C4-2B (cell line): ENCODE results near the gene SNED1.

ENCODE experiments used
- H3K27ac ChIP-seq: fragments of 450-650 bp; 2 replicates; pipeline ENCODE4 v1.5.1; 2017
- ZFX ChIP-seq: fragments of 450-650 bp; IDR thresholded peaks from 2 replicates; pipeline ENCODE4 v1.6.1; 2017
- TF ChIP-seq, protein P1 (sequence below): fragments of 450-650 bp; conservative IDR thresholded peaks from 2 replicates; pipeline ENCODE4 v1.5.1; 2017; ENCODE audit warnings: mild to moderate bottlenecking

The SNED1 gene

DNA sequence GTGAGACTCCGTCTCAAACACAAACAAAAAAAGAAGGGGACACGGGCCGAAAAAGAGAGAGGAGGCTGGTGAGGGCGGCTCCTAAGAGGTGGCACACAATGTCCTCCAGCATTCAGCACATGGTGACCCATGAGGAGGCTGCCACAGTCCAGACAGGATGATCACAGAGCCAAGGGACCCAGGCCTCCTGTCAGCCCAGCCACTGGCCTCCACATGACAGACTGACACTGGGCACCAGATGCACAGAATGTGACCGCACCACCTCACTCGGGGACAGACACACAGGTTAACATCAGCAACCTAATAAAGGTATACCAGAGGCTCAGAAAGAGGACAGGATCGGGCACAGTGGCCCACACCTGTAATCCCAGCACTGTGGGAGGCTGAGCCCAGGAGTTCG, 129.8 kb downstream of the SNED1 start:
- H3K27ac ChIP-seq: peak overlapping the region; percentile 92; the same call in 1 of the 2 replicates
- TF ChIP-seq ZFX: no peak
- TF ChIP-seq, protein P1, sequence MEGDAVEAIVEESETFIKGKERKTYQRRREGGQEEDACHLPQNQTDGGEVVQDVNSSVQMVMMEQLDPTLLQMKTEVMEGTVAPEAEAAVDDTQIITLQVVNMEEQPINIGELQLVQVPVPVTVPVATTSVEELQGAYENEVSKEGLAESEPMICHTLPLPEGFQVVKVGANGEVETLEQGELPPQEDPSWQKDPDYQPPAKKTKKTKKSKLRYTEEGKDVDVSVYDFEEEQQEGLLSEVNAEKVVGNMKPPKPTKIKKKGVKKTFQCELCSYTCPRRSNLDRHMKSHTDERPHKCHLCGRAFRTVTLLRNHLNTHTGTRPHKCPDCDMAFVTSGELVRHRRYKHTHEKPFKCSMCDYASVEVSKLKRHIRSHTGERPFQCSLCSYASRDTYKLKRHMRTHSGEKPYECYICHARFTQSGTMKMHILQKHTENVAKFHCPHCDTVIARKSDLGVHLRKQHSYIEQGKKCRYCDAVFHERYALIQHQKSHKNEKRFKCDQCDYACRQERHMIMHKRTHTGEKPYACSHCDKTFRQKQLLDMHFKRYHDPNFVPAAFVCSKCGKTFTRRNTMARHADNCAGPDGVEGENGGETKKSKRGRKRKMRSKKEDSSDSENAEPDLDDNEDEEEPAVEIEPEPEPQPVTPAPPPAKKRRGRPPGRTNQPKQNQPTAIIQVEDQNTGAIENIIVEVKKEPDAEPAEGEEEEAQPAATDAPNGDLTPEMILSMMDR: no peak

DNA sequence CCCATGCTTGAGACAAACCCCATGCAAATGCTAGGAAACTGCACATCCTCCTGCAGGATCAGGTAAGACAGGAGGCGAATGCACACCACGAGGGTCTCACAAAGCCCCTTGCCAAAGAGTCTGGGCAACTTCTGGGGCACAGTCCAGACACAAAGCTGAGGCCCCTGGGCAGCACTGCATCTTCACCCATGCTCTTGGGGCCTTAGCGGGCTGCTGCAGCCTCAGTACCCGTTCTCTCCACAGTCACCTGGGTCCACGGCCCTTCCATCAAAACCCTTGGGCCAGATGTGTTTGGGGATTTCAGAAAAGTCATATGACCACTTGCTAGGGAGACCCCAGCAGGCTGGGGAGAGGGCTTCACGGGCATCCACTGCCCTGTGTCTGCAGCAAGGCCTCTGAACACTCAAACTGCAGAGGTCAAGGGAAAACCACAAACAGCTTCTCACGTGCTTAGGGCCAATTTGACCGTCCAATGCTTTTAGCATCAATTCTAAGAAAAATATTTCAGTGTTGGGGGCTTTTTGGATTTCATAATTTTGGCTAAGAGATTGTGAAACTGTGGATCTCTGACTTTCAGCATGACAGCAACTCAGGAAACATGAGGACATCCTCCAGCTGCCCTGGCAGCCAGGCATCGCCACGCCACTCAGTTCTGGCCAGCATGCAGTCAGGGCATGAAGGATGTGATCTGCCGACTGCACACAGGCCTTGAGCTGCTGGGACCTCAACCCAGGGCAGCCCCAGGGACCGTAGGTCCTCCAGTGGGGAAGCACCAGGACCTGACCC, 130.9 kb downstream of the SNED1 start:
- no peak overlapping the region for H3K27ac ChIP-seq

DNA sequence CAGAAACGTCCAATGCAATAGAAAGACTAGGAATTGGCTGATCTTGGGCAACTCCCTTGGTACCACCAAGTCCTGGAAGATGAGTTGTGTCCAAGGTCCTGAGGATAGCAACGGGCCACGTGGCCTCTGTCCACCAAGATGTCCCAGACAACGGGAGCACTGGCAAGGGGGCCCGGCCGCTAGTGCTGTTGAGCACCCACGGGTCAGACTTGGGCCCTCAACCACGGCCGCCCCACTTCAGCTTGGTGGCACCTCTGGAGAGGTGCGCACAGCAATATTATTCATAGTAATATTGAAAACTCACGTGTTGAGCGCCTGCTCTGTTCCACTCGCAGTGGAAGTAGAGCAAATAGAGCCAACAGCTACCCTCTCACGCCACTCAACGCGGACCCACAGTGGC, 131.9 kb downstream of the SNED1 start:
- no peak overlapping the region for H3K27ac ChIP-seq
- TF ChIP-seq, protein P1: no peak
- no peak for TF ChIP-seq ZFX

More for the DNA sequence above, 130.9 kb downstream of the SNED1 start:
- TF ChIP-seq, protein P1: no peak
- no peak for TF ChIP-seq ZFX

DNA sequence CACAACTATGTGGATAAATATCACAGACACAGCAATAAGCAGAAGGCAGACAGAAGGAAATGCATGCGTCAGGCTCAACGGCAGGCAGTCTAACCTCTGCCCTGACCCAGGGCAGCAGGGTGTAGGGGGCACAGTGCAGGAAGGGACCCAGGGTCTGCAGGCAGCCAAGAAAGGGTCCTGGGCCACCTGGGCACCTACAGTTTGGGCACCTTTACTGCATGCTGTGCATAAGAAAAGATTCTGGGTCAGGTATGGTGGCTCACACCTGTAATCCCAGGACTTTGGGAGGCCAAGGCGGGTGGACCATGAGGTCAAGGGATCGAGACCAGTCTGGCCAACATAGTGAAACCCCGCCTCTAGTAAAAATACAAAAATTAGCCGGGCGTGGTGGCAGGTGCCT, 133.1 kb downstream of the SNED1 start:
- no peak overlapping the region for H3K27ac ChIP-seq
- TF ChIP-seq, protein P1: no peak
- TF ChIP-seq ZFX: no peak

DNA sequence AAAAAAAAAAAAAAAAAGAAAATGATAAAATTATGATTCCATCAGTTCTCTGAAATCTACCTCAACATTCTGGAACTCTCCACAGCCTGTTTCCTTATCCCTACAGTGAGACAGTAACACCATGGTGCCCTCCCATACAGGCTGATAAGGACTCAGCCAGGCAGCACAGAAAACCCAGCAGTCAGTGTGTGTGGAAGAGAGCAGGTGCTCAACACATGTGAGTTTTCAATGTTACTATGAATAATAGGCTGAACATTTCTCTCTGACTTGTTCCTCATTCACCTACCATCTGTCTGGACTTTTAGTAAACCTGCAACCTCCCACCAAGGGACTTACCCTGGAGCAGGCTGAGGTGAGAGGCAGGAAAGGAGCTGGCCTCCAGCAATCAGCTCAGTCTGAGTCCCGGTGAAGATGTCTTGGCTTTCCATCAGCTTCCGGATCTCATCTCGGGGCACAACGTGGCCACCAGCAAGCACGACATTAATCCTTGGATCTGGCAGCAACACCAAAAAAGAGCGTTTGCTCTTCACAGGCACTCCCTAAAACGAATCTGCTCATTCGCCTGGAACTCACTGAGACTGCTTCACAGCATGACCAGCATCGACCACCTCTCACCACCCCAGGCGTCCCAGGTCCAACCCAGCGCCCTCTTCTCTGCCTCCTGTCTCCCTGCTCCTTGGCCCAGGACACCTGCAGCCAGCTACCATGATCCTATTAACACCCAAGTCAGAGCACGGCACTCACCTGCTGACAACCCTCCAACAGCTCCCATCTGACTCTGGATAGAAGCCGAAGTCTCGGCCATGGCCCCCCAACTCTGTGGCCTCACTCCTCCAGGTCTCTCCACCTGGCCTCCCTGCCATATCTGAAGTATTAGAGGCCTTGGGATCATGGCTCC, 134.4 kb downstream of the SNED1 start:
- no peak for TF ChIP-seq ZFX
- TF ChIP-seq, protein P1: no peak
- H3K27ac ChIP-seq: no peak overlapping the region

GRCh38 chr2:241133436-241133820, 135.0 kb downstream of the SNED1 start:
- no peak for TF ChIP-seq ZFX
- no peak overlapping the region for H3K27ac ChIP-seq

DNA sequence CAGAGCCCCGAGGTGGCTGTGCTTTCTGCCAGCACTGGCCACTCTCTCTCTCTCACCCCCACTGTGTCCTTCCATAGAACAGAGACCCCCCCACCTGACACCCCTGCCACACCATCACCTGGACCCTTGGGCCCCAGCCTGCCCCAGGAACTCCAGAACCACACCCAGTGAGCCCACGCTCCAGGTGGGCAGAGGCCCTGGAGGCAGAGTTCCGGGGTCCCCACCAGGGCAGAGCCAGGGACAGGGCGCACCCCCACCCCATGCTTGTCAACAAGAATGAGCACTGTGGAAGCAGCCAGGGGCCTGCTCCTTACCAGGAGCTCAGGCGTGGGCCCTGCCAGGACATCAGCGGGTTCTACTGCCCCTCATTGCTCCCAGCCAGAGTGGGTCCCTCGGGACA, 136.3 kb downstream of the SNED1 start:
- H3K27ac ChIP-seq: no peak overlapping the region
- TF ChIP-seq, protein P1: no peak
- TF ChIP-seq ZFX: no peak
